ENCODE data around the gene JAKMIP1.

The JAKMIP1 gene

GRCh38 chr4:6201580-6202091, 1.3 kb upstream of the JAKMIP1 start:
- no peaks in the 10 kb centered on the region; the same call in 1 of the 2 replicates for H3K9me3 ChIP-seq
- H3K36me3 ChIP-seq (replicated peaks): no peaks in the 10 kb centered on the region
- no peak for DNase-seq (ENCODE audit: low spot score in 2 of 2)
- in situ Hi-C loops (cut with MboI; ENCODE audit: low sequenced_read_pairs): no loop called here
- H3K4me3 ChIP-seq: no peak overlapping the region
- peaks cover 26% of the 10 kb centered on the region; the same call in 1 of the 2 replicates for H3K27me3 ChIP-seq (ENCODE audit: low read depth)
- no peaks in the 10 kb centered on the region for H3K4me1 ChIP-seq

DNA sequence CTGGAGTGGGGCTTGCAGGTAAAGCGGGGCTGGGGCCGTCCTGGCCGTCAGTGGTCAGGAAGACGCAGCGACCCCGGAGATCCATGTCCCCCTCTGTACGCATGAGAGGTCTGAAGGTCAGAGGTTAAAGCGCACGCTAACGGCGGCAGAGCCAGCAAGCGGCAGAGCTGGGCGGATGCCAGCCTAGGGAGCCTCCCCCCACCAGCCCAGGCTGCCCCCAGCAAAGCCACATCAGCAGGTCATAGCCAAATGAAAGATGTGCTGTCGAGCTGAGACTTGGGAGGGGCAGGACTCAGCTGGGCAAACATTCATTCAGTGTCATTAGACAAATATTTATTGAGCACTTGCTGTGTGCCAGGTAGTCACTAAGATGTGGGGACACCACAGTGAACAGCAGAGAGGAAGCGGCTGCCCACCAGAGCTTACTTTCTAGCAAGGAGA, 593 bp upstream of the JAKMIP1 start:
- no peaks in the 10 kb centered on the region for H3K36me3 ChIP-seq (replicated peaks)
- peaks cover 26% of the 10 kb centered on the region; the same call in 1 of the 2 replicates for H3K27me3 ChIP-seq (ENCODE audit: low read depth)
- H3K4me3 ChIP-seq: no peak overlapping the region
- in situ Hi-C loops (cut with MboI; ENCODE audit: low sequenced_read_pairs): no loop called here
- DNase-seq (ENCODE audit: low spot score in 2 of 2): no peak
- no peaks in the 10 kb centered on the region for H3K4me1 ChIP-seq
- H3K9me3 ChIP-seq: no peaks in the 10 kb centered on the region; the same call in 1 of the 2 replicates

DNA sequence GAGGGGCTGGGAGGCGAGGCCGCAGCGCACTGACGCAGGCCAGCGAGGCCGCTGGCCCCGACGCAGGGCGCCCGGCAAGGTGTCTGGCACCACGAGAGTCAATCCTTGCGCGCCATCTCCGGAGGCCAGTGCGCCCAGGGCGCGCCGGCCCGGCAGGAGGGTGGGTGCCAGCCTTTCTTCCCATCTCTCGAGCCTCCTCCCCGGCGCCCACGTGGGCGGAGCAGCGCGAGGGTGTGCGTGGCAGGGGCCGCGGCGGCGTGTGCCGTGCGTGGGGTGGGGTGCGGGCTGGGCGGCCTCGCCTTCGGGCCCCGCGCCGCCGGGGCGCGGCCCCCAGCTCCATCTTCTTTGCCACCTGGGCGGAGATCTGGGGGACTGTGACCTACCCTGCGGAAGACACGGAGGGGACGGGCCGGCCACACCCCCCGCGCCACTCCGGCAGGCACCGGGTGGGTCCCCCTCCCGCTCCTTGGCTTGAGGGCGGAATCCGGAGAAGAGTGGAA, 877 bp downstream of the JAKMIP1 start:
- Histone ChIP-seq H3K36me3 (replicated peaks) (no peaks in the 10 kb centered on the region), H3K27me3 (ENCODE audit: low read depth) (peaks cover 26% of the 10 kb centered on the region; the same call in 1 of the 2 replicates), H3K9me3 (no peaks in the 10 kb centered on the region; the same call in 1 of the 2 replicates), H3K4me1 (no peaks in the 10 kb centered on the region), H3K4me3 (no peak overlapping the region)
- in situ Hi-C loops (cut with MboI; ENCODE audit: low sequenced_read_pairs): no loop called here
- DNase-seq (ENCODE audit: low spot score in 2 of 2): no peak

- in situ Hi-C loops (cut with MboI; ENCODE audit: low sequenced_read_pairs): no loop called here
- Histone ChIP-seq H3K4me3 (no peak overlapping the region), H3K4me1 (no peaks in the 10 kb centered on the region), H3K27me3 (ENCODE audit: low read depth) (peaks cover 23% of the 10 kb centered on the region; the same call in 1 of the 2 replicates), H3K9me3 (no peaks in the 10 kb centered on the region; the same call in 1 of the 2 replicates), H3K36me3 (replicated peaks) (no peaks in the 10 kb centered on the region)
- DNase-seq (ENCODE audit: low spot score in 2 of 2): no peak
Observed at GRCh38 chr4:6198768-6199421, 1.5 kb downstream of the JAKMIP1 start.

DNA sequence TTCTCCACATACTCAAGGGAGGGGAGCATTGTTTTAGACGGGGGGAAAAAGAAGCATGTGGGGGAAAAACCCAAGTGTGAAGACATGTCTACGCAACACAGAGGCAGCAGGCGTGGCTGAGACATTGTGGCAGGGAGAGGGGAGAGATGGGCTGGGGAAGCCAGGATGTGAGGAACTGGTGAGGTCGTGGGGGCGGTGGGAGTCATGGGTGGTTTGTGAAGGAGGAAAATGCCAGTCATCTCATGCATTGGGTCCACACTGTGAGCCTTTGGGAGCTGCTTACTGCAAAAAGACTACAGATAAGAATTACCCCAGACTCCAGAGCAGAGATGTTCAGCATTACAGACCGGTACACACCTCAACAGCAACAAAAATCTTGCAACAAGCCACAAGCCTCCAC, 2.1 kb downstream of the JAKMIP1 start:
- H3K4me1 ChIP-seq: no peaks in the 10 kb centered on the region
- H3K4me3 ChIP-seq: no peak overlapping the region
- H3K9me3 ChIP-seq: no peaks in the 10 kb centered on the region; the same call in 1 of the 2 replicates
- in situ Hi-C loops (cut with MboI; ENCODE audit: low sequenced_read_pairs): no loop called here
- DNase-seq (ENCODE audit: low spot score in 2 of 2): no peak
- H3K36me3 ChIP-seq (replicated peaks): no peaks in the 10 kb centered on the region
- peaks cover 18% of the 10 kb centered on the region; the same call in 1 of the 2 replicates for H3K27me3 ChIP-seq (ENCODE audit: low read depth)

- H3K9me3 ChIP-seq: no peaks in the 10 kb centered on the region; the same call in 1 of the 2 replicates
- H3K4me3 ChIP-seq: no peak overlapping the region
- H3K27me3 ChIP-seq (ENCODE audit: low read depth): peaks cover 18% of the 10 kb centered on the region; the same call in 1 of the 2 replicates
- in situ Hi-C loops (cut with MboI; ENCODE audit: low sequenced_read_pairs): no loop called here
- no peaks in the 10 kb centered on the region for H3K36me3 ChIP-seq (replicated peaks)
- DNase-seq (ENCODE audit: low spot score in 2 of 2): no peak
- no peaks in the 10 kb centered on the region for H3K4me1 ChIP-seq
Observed at GRCh38 chr4:6197433-6198174, 2.7 kb downstream of the JAKMIP1 start.

DNA sequence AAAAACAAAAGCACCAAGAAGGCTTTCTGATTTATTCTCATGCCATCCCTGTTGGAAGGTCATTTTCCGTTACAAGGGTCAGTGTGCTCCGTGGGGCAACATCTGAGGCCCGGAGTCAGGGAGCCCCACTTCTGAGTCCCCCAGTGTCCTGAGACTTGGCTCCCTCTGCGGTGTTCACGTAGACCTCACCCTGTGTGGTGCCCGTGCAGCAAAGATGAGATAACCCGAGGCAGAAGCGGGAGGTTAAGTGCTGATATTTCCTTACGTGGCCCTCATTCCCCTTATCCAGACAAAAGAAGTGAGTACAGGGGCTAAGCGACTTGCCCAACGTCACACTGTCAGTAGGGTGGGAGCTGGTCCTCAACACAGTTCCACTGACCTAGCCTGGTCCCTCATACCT, 3.5 kb downstream of the JAKMIP1 start:
- H3K9me3 ChIP-seq: no peaks in the 10 kb centered on the region; the same call in 1 of the 2 replicates
- no peaks in the 10 kb centered on the region for H3K4me1 ChIP-seq
- no peak overlapping the region for H3K4me3 ChIP-seq
- peaks cover 16% of the 10 kb centered on the region; the same call in 1 of the 2 replicates for H3K27me3 ChIP-seq (ENCODE audit: low read depth)
- no peaks in the 10 kb centered on the region for H3K36me3 ChIP-seq (replicated peaks)
- DNase-seq (ENCODE audit: low spot score in 2 of 2): no peak
- in situ Hi-C loops (cut with MboI; ENCODE audit: low sequenced_read_pairs): no loop called here

GRCh38 chr4:6196324-6196723, 4.0 kb downstream of the JAKMIP1 start:
- Histone ChIP-seq H3K36me3 (replicated peaks) (no peaks in the 10 kb centered on the region), H3K27me3 (ENCODE audit: low read depth) (peaks cover 16% of the 10 kb centered on the region; the same call in 1 of the 2 replicates), H3K9me3 (no peaks in the 10 kb centered on the region; the same call in 1 of the 2 replicates), H3K4me3 (no peak overlapping the region), H3K4me1 (no peaks in the 10 kb centered on the region)
- no peak for DNase-seq (ENCODE audit: low spot score in 2 of 2)
- in situ Hi-C loops (cut with MboI; ENCODE audit: low sequenced_read_pairs): no loop called here

DNA sequence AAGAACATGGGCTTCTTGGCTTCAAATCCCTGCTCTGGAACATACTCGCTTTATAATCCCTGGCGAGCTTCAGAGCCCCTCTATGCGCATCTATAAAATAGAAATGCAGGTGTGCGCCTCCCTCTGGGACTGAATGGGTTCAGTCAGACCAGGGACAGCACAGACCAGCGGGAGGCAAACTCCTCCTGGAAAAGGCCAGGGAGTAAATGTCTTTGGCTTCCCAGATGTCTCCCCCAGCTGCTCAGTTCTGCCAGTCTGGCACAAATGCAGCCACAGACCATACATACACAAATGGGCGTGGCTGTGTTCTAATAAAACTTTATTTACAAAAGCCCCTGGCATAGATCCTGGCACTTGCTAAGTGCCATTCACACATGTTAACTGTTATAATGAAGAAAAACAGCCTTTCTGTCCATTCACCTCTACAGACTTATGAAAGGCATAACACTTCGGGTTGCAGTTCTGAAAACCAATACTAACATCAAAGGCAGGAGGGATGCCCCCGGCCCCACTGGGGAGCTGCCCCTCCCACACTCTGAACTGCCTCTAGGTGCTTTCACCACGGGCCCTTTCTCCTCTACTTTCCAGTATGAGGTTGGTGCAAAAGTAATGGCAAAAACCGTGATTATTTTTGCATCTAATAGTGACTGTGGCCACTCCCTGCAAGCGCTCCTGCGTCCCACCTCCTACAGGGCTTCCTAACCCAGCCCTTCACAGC, 4.6 kb downstream of the JAKMIP1 start:
- DNase-seq (ENCODE audit: low spot score in 2 of 2): no peak
- in situ Hi-C loops (cut with MboI; ENCODE audit: low sequenced_read_pairs): no loop called here
- Histone ChIP-seq H3K4me3 (no peak overlapping the region), H3K9me3 (no peaks in the 10 kb centered on the region), H3K27me3 (ENCODE audit: low read depth) (peaks cover 16% of the 10 kb centered on the region; the same call in 1 of the 2 replicates), H3K36me3 (replicated peaks) (no peaks in the 10 kb centered on the region), H3K4me1 (no peaks in the 10 kb centered on the region)

DNA sequence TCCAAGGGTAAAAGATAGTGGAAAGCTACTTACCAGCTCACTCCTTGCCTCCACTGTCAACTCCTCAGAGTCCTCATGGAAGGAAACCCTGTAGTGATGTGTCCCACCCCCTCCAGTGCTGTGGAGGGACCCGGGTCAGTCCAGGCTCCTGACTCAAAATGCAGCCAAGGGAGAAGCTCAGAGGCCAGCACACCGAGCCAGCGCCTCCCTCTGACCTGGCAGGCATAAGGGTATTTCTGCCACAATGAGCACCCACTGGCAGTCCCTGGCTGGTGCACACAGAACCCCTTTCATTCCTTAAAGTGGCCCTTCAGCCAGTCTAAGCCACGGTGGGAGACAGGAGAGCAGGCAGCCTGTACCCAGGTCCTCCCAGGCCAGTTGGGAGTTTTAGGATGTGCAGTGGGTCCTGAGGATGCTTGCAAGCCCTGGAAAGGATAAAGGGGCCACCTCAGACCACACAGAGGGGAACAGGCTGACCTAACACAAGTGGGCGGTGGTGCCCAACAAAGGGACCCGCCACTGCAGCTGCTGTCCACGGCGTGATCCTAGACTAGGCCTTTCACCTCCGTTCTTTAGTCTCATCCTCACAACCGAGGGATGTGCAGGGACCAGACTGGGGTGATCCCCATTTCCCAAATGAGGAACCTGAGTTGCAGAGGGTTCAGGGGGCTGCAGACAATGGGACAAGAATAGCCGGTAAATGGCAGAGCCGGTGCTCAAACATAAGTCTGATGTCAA, 5.7 kb downstream of the JAKMIP1 start:
- Histone ChIP-seq H3K4me1 (no peaks in the 10 kb centered on the region), H3K9me3 (no peaks in the 10 kb centered on the region), H3K27me3 (ENCODE audit: low read depth) (peaks cover 16% of the 10 kb centered on the region; the same call in 1 of the 2 replicates), H3K36me3 (replicated peaks) (no peaks in the 10 kb centered on the region), H3K4me3 (no peak overlapping the region)
- DNase-seq (ENCODE audit: low spot score in 2 of 2): no peak
- in situ Hi-C loops (cut with MboI; ENCODE audit: low sequenced_read_pairs): no loop called here

DNA sequence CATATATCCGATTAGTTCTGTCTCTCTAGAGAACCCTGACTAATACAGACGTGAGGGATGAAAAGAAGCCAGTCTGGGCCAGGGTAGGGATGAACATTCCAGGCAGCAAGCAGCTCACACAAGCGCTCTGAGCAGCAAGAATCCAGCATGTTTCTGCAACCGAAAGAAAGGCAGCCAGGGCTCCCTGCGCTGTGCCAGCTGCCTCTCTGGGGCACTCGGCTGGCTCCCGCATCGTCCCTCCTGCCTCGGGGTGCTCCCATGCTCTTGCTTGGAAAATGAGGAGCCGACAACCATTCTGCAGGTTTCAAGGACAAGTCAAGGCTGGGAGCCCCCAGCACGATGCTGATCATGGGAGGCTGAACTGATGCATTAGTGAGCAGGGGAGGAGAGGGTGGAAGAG, 7.0 kb downstream of the JAKMIP1 start:
- in situ Hi-C loops (cut with MboI; ENCODE audit: low sequenced_read_pairs): no loop called here
- Histone ChIP-seq H3K27me3 (ENCODE audit: low read depth) (peaks cover 14% of the 10 kb centered on the region; the same call in 1 of the 2 replicates), H3K4me3 (no peak overlapping the region), H3K4me1 (no peaks in the 10 kb centered on the region), H3K9me3 (no peaks in the 10 kb centered on the region), H3K36me3 (replicated peaks) (no peaks in the 10 kb centered on the region)
- no peak for DNase-seq (ENCODE audit: low spot score in 2 of 2)

DNA sequence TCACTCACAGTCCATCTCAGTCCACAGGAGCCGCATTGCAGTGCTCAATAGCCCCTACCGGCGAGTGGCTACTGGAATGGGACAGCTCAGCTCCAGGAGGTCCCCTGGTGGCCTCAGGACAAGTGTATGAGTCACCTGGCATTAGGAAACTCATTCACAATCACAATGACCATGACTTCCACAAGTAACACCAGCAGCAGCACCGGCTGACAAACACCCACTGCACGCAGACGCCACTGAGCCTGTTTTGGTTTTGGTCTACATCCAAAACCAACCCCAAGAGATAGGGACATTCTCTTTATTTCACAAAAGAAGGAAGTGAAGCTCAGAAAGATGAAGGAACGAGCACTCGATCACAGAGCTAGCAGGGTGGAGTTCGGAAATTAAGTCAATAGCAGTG, 8.1 kb downstream of the JAKMIP1 start:
- H3K4me1 ChIP-seq: no peaks in the 10 kb centered on the region
- no peaks in the 10 kb centered on the region for H3K36me3 ChIP-seq (replicated peaks)
- H3K9me3 ChIP-seq: no peaks in the 10 kb centered on the region
- H3K4me3 ChIP-seq: no peak overlapping the region
- in situ Hi-C loops (cut with MboI; ENCODE audit: low sequenced_read_pairs): no loop called here
- no peak for DNase-seq (ENCODE audit: low spot score in 2 of 2)
- peaks cover 9% of the 10 kb centered on the region; the same call in 1 of the 2 replicates for H3K27me3 ChIP-seq (ENCODE audit: low read depth)

All from HAP-1 (cell line).